RWPE1 (cell line): ENCODE measurements around the gene ERN2.

Source experiments
- CTCF ChIA-PET: fragments of 350-600 bp; sonication (Branson Sonifier 250); formaldehyde crosslinking; extraction: SDS; loops from one replicate; lab custom pipeline; 2021; lab: Yijun Ruan, JAX
- POLR2A ChIA-PET: fragments of 400-600 bp; formaldehyde crosslinking; extraction: SDS; loops from one replicate; lab custom pipeline; 2020; ENCODE audit warnings: antibody characterized with exemption; ENCODE audit not compliant: low non-redundant PET; lab: Yijun Ruan, JAX
- DNase-seq: peaks from one replicate; pipeline ENCODE4 v3.0.0; 2012; ENCODE audit warnings: low spot score
- H3K27ac ChIP-seq: fragments of 450-650 bp; 2 replicates; pipeline ENCODE4 v1.5.1; 2017
- CTCF ChIP-seq: fragments of 450-650 bp; conservative IDR thresholded peaks from 2 replicates; pipeline ENCODE4 v1.5.1; 2017; ENCODE audit warnings: low read depth, mild to moderate bottlenecking

The ERN2 gene

GRCh38 chr16:23705517-23705902 lies 7.5 kb downstream of the ERN2 start:
- DNase-seq: no peak
- ChIA-PET POLR2A (no interaction called here), CTCF (no interaction called here)
- no peak for TF ChIP-seq CTCF
- no peak overlapping the region for H3K27ac ChIP-seq

- no peak for TF ChIP-seq CTCF
- DNase-seq: no peak
- ChIA-PET CTCF (no interaction called here), POLR2A (no interaction called here)
- no peak overlapping the region for H3K27ac ChIP-seq
These were observed 8.1 kb downstream of the ERN2 start for GRCh38 chr16:23704772-23705516.

GRCh38 chr16:23702951-23703350 lies 10.1 kb downstream of the ERN2 start:
- no peak for TF ChIP-seq CTCF
- ChIA-PET POLR2A (no interaction called here), CTCF (no interaction called here)
- no peak overlapping the region for H3K27ac ChIP-seq
- no peak for DNase-seq

GRCh38 chr16:23701045-23701444 lies 12.0 kb downstream of the ERN2 start:
- POLR2A ChIA-PET: no interaction called here
- CTCF ChIA-PET: interaction anchor here (0.7 kb wide), 1 partner anchor 986 kb away, joined by 3 read pairs; no protein-coding TSS in a partner anchor
- H3K27ac ChIP-seq: no peak overlapping the region
- TF ChIP-seq CTCF: no peak
- DNase-seq: no peak

GRCh38 chr16:23700509-23700908 lies 12.5 kb downstream of the ERN2 start:
- ChIA-PET CTCF (interaction anchor here (0.7 kb wide), 1 partner anchor 986 kb away, joined by 3 read pairs; no protein-coding TSS in a partner anchor), POLR2A (interaction anchor here (0.7 kb wide), 1 partner anchor 18 kb away, joined by 3 read pairs; no protein-coding TSS in a partner anchor)
- no peak for DNase-seq
- TF ChIP-seq CTCF: no peak
- no peak overlapping the region for H3K27ac ChIP-seq

GRCh38 chr16:23700093-23700492 lies 12.9 kb downstream of the ERN2 start:
- no peak for DNase-seq
- POLR2A ChIA-PET: interaction anchor here (0.7 kb wide), 1 partner anchor 19 kb away, joined by 3 read pairs; no protein-coding TSS in a partner anchor
- no peak overlapping the region for H3K27ac ChIP-seq
- no peak for TF ChIP-seq CTCF
- CTCF ChIA-PET: no interaction called here
